B cell (primary cell): ENCODE data around the gene PCDHA2. TPM values are rescaled to one million over a fixed set of nuclear protein-coding genes. Genes with fewer than 3 reads are reported as not detected.

Experiments
- ATAC-seq: fragments of 200-7000 bp; cut with Tn5 transposase; one replicate; pipeline ENCODE4 v1.10.0; 2021; ENCODE audit warnings: low read depth, mild to moderate bottlenecking, moderate number of reproducible peaks, moderate library complexity
- CTCF ChIA-PET: fragments of 350-600 bp; sonication (Branson Sonifier 250); formaldehyde crosslinking; loops from one replicate; lab custom pipeline; 2021; ENCODE audit warnings: antibody characterized with exemption, inconsistent platforms; lab: Charles Lee
- POLR2A ChIA-PET: fragments of 350-600 bp; sonication (Branson Sonifier 250); formaldehyde crosslinking; loops from one replicate; lab custom pipeline; 2021; ENCODE audit warnings: antibody characterized with exemption; lab: Charles Lee
- DNase-seq: peaks from one replicate; pipeline ENCODE4 v3.0.0; 2013
- H2AFZ ChIP-seq: 2 replicates; pipeline ENCODE4 v1.6.1; 2012; ENCODE audit warnings: mild to moderate bottlenecking, low read depth, low read length; ENCODE audit not compliant: insufficient read depth, poor library complexity, severe bottlenecking
- H3K27ac ChIP-seq, 2 donors: 1 replicate in 1 of 2; 2 replicates in 1 of 2; pipeline ENCODE4 v1.5.1; 2012 to 2013; ENCODE audit warnings: low read length in 2 of 2, mild to moderate bottlenecking in 2 of 2, moderate library complexity in 1 of 2
- H3K27me3 ChIP-seq, 4 experiments: fragments of 200-600 bp in 1 of 4; sonication (generic) in 1 of 4; replicated peaks in 1 of 4; 1 replicate in 2 of 4; 2 replicates in 2 of 4; pipeline versions ENCODE4 v1.6.1 to v1.7.0; 2013 to 2016; ENCODE audit warnings: low read length in 3 of 4, mild to moderate bottlenecking in 2 of 4, mixed read lengths in 1 of 4, moderate library complexity in 1 of 4; ENCODE audit not compliant: insufficient read depth in 4 of 4, control insufficient read depth in 3 of 4; ENCODE audit errors: control extremely low read depth in 1 of 4
- H3K36me3 ChIP-seq, 2 experiments: replicated peaks in 1 of 2; 1 replicate in 1 of 2; 2 replicates in 1 of 2; pipeline versions ENCODE4 v1.6.1 to v1.7.1; 2013; ENCODE audit warnings: low read length in 1 of 2; ENCODE audit not compliant: insufficient read depth in 2 of 2, control insufficient read depth in 1 of 2; ENCODE audit errors: control extremely low read depth in 1 of 2, extremely low read depth in 1 of 2
- H3K4me1 ChIP-seq, 2 donors: fragments of 200-600 bp in 1 of 2; sonication (generic) in 1 of 2; 1 replicate in 1 of 2; 2 replicates in 1 of 2; pipeline versions ENCODE4 v1.5.1 to v1.6.1; 2013 to 2017; ENCODE audit warnings: low read length in 2 of 2; ENCODE audit not compliant: control insufficient read depth in 2 of 2, insufficient read depth in 2 of 2
- H3K4me2 ChIP-seq: replicated peaks from 2 replicates; pipeline ENCODE3; 2012; ENCODE audit warnings: mild to moderate bottlenecking, low read depth, low read length; ENCODE audit not compliant: poor library complexity, severe bottlenecking
- H3K4me3 ChIP-seq, 5 experiments: fragments of 200-600 bp in 1 of 5; sonication (generic) in 1 of 5; 1 replicate in 3 of 5; 2 replicates in 2 of 5; pipeline versions ENCODE4 v1.5.1 to v1.7.0; 2011 to 2016; ENCODE audit warnings: low read length in 4 of 5, mild to moderate bottlenecking in 4 of 5, low read depth in 2 of 5, control low read depth in 1 of 5, moderate library complexity in 1 of 5; ENCODE audit not compliant: insufficient read depth in 1 of 5; ENCODE audit errors: control extremely low read depth in 1 of 5, extremely low read depth in 1 of 5
- H3K79me2 ChIP-seq: fragments of 200-600 bp; sonication (generic); one replicate; pipeline ENCODE4 v1.6.0; 2016; ENCODE audit warnings: low read length; ENCODE audit not compliant: control insufficient read depth, insufficient read depth
- H3K9ac ChIP-seq: fragments of 200-600 bp; sonication (generic); 2 replicates; pipeline ENCODE4 v1.6.1; 2017; ENCODE audit warnings: mild to moderate bottlenecking, low read length, moderate library complexity
- H3K9me3 ChIP-seq, 3 donors: one replicate each; pipeline versions ENCODE4 v1.6.1 to v1.7.1; 2013; ENCODE audit warnings: low read length in 2 of 3; ENCODE audit not compliant: control insufficient read depth in 2 of 3, insufficient read depth in 1 of 3; ENCODE audit errors: control extremely low read depth in 1 of 3
- H4K20me1 ChIP-seq: 2 replicates; pipeline ENCODE4 v1.6.0; 2012; ENCODE audit warnings: mild to moderate bottlenecking, low read length; ENCODE audit not compliant: insufficient read depth, control insufficient read depth, poor library complexity, severe bottlenecking
- H3K27ac Mint-ChIP-seq: one replicate; pipeline ENCODE4 v1.8.0; 2021; ENCODE audit warnings: mixed read lengths
- H3K27me3 Mint-ChIP-seq: one replicate; pipeline ENCODE4 v1.8.0; 2021; ENCODE audit warnings: mixed read lengths
- H3K4me1 Mint-ChIP-seq: one replicate; pipeline ENCODE4 v1.8.0; 2021; ENCODE audit warnings: mixed read lengths
- H3K4me3 Mint-ChIP-seq: one replicate; pipeline ENCODE4 v1.8.0; 2021; ENCODE audit warnings: mixed read lengths
- H3K9me3 Mint-ChIP-seq: one replicate; pipeline ENCODE4 v1.8.0; 2022; ENCODE audit warnings: mixed read lengths; ENCODE audit not compliant: insufficient read depth
- EZH2 ChIP-seq: IDR thresholded peaks from 2 replicates; pipeline ENCODE4 v1.6.1; 2012; ENCODE audit warnings: borderline replicate concordance, low read depth, mild to moderate bottlenecking, moderate library complexity, low read length; ENCODE audit not compliant: insufficient read depth, poor library complexity, severe bottlenecking
- WGBS: methylation state at CpG from one replicate; pipeline ENCODE4 v1.1.5; 2013; ENCODE audit warnings: missing lambda C conversion rate; ENCODE audit not compliant: insufficient coverage; 5-methylcytosine and 5-hydroxymethylcytosine counted together
- intact Hi-C: fragments of 100-400 bp; cut with micrococcal nuclease; formaldehyde crosslinking; loops from one replicate; pipeline ENCODE4 v1.10.0; 2022
- polyA plus RNA-seq: library from polyadenylated mRNA; depleted of rRNA; stranded (reverse); fragments of >200 nt; gene quantifications from 2 replicates; pipeline ENCODE4 v1.2.3, GENCODE V29; 2012
- total RNA-seq, 2 donors: library from RNA; stranded (reverse); fragments of 120-200 nt in 1 of 2; gene quantifications; 1 replicate in 1 of 2; 2 replicates in 1 of 2; pipeline versions ENCODE4 v1.2.3 to v1.2.4, GENCODE V29; 2013 to 2022
- TF ChIP-seq, protein P1 (sequence below): fragments of 200-600 bp; IDR thresholded peaks from one replicate; pipeline ENCODE4 v1.8.0; 2022; ENCODE audit warnings: antibody characterized with exemption, mild to moderate bottlenecking

The PCDHA2 gene
- total and polyA plus RNA-seq, 2 donors (not counting 1 experiment from before 2014, with no cell fraction given), result not detected

DNA sequence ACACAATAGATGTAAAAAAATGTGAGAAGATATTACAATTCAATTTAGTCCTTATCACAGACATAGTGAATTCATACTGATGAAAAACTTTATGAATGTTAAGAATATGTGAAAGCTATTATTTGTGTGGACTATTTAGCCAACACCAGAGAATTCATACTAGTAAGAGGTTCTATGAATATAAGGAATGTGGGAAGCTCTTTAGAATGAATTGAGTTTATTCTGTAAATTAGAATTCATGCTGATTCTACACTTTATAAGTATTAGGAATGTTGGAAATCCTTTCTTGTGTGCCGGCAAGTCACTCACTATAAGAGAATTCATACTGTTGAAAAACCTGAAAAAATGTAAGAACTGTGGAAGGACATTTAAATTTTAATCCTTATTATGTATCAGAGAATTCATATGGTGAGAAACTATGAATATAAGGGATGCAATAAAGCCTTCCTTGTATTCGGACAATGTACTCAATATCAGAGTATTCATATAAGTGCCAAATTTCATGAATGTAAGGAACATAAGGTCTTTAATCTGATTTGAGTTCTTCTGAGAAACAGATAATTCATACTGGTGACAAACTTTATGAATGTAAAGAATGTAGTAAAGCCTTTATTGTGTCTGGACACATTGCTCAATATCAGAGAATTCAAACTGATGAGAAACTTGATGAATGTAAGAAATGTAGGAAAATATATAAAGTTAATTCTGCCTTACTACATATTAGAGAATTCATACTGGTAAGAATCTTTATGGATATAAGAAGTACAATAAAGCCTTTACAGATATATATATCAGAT, 30.3 kb upstream of the PCDHA2 start:
- Histone ChIP-seq H3K79me2 (no peaks in the 10 kb centered on the region), H3K36me3 (no peaks in the 10 kb centered on the region), H3K9me3 (peaks cover 5 to 77% (median 41%) of the 10 kb centered on the region in 3 donors), H2AFZ (no peak overlapping the region), H3K4me1 (no peaks in the 10 kb centered on the region), H4K20me1 (no peaks in the 10 kb centered on the region), H3K9ac (no peak overlapping the region), H3K27me3 (no peaks in the 10 kb centered on the region), H3K4me3 (no peak overlapping the region), H3K4me2 (no peak overlapping the region), H3K27ac (no peak overlapping the region)
- H3K4me3 Mint-ChIP-seq, result no peak overlapping the region
- CTCF ChIA-PET, result no interaction called here
- H3K4me1 Mint-ChIP-seq, result no peaks in the 10 kb centered on the region
- peaks cover 10% of the 10 kb centered on the region for H3K9me3 Mint-ChIP-seq
- intact Hi-C loops, result no loop called here
- H3K27me3 Mint-ChIP-seq, result no peaks in the 10 kb centered on the region
- no CpG with 5 or more reads among the region's 2 CpGs for WGBS
- TF ChIP-seq EZH2, result no peak
- TF ChIP-seq, protein P1, sequence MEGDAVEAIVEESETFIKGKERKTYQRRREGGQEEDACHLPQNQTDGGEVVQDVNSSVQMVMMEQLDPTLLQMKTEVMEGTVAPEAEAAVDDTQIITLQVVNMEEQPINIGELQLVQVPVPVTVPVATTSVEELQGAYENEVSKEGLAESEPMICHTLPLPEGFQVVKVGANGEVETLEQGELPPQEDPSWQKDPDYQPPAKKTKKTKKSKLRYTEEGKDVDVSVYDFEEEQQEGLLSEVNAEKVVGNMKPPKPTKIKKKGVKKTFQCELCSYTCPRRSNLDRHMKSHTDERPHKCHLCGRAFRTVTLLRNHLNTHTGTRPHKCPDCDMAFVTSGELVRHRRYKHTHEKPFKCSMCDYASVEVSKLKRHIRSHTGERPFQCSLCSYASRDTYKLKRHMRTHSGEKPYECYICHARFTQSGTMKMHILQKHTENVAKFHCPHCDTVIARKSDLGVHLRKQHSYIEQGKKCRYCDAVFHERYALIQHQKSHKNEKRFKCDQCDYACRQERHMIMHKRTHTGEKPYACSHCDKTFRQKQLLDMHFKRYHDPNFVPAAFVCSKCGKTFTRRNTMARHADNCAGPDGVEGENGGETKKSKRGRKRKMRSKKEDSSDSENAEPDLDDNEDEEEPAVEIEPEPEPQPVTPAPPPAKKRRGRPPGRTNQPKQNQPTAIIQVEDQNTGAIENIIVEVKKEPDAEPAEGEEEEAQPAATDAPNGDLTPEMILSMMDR, result no peak
- no peak overlapping the region for H3K27ac Mint-ChIP-seq
- POLR2A ChIA-PET, result no interaction called here
- no peak for ATAC-seq
- peak; percentile 3 for DNase-seq

DNA sequence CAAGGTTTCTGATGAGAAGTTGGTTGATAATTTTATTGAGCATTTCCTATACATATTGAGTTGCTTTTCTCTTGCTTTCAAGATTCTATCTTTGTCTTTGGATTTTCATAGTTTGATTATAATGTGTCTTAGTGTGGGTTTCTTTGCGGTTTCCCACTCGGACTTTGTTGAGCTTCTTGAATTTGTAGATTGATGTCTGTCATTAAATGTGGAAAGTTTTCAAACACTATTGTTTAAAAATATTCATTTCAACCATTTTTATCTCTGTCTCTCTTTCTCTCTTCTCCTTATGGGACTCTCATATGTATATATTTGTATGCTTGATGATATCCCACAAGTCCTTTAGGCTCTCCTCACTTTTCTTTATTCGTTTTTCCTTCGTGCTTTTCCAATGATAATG, 27.2 kb upstream of the PCDHA2 start:
- Histone ChIP-seq H3K9me3 (peaks cover 15 to 74% (median 31%) of the 10 kb centered on the region in 3 donors), H3K79me2 (no peaks in the 10 kb centered on the region), H3K27ac (no peak overlapping the region), H3K4me2 (no peak overlapping the region), H3K9ac (no peak overlapping the region), H3K27me3 (no peaks in the 10 kb centered on the region), H3K36me3 (no peaks in the 10 kb centered on the region), H4K20me1 (no peaks in the 10 kb centered on the region), H3K4me3 (no peak overlapping the region), H3K4me1 (no peaks in the 10 kb centered on the region), H2AFZ (no peak overlapping the region)
- TF ChIP-seq, protein P1, result no peak
- no peak for TF ChIP-seq EZH2
- POLR2A ChIA-PET, result no interaction called here
- CTCF ChIA-PET, result no interaction called here
- Mint-ChIP-seq H3K9me3 (peaks cover 17% of the 10 kb centered on the region), H3K27ac (no peak overlapping the region), H3K27me3 (no peaks in the 10 kb centered on the region), H3K4me3 (no peak overlapping the region), H3K4me1 (no peaks in the 10 kb centered on the region)
- DNase-seq (no peak), ATAC-seq (no peak)
- intact Hi-C loops, result no loop called here
- WGBS, result no CpG with 5 or more reads among the region's 4 CpGs
